ENCODE data around the gene CDH24.
"Not testable (repeated sequence)": the region's sequence is repeated elsewhere in the genome, so short reads cannot be mapped to it uniquely, and the experiment has no call there.

Gene CDH24

GRCh38 chr14:23015618-23016017 is 41.7 kb downstream of the CDH24 start:
- no peak for DNase-seq

GRCh38 chr14:23013749-23014054 is 43.6 kb downstream of the CDH24 start:
- not testable (repeated sequence) for DNase-seq

GRCh38 chr14:23013054-23013748 is 44.1 kb downstream of the CDH24 start:
- DNase-seq, result no peak

GRCh38 chr14:23009939-23010726 is 47.2 kb downstream of the CDH24 start, which contains the start of gene C14orf93:
Gene C14orf93, minus strand, starts transcription at chr14:23010143. Its CDS starts 11,120 bp downstream, at chr14:22999023.
- DNase-seq, result peak; percentile 86

GRCh38 chr14:23009483-23009938 is 47.8 kb downstream of the CDH24 start:
- no peak for DNase-seq

GRCh38 chr14:23008831-23009230 is 48.5 kb downstream of the CDH24 start:
- no peak for DNase-seq

- DNase-seq, result peak; percentile 99
Observed at GRCh38 chr14:23006544-23007419, 50.5 kb downstream of the CDH24 start.

- DNase-seq, result no peak
Observed at GRCh38 chr14:23006188-23006534, 51.2 kb downstream of the CDH24 start.

GRCh38 chr14:23005451-23006187 is 51.7 kb downstream of the CDH24 start:
- no peak for DNase-seq

GRCh38 chr14:23004274-23004673 is 53.0 kb downstream of the CDH24 start:
- not testable (repeated sequence) for DNase-seq

GRCh38 chr14:23002592-23002991 is 54.7 kb downstream of the CDH24 start:
- DNase-seq, result no peak

GRCh38 chr14:23000860-23001259 is 56.5 kb downstream of the CDH24 start:
- no peak for DNase-seq

GRCh38 chr14:22998329-22999012 is 58.8 kb downstream of the CDH24 start:
- no peak for DNase-seq

- DNase-seq, result no peak
Observed at GRCh38 chr14:22997676-22998323, 59.5 kb downstream of the CDH24 start.
